Measurements from ENCODE around the gene CDK12.

DNA sequence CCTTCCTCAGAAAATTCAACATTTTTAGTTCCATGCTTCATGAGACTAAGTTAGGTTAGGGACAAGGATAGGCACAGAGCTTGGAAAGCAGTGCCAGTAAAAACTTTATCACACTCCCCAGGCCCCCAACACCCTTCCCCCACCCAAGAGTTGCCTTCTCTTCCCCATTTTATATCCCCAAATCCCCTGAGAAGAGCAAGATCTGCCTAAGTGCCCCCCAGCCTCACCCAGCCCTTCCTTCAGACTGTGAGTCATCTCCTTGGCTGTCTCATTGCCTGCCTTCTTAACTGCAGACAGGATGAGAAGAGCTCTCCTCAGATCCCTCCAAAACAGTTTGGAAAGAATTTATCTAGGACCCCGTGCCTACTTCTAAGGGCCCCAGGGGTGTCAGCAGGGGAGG is 90.6 kb downstream of the CDK12 start:
- TF ChIP-seq, protein P1, sequence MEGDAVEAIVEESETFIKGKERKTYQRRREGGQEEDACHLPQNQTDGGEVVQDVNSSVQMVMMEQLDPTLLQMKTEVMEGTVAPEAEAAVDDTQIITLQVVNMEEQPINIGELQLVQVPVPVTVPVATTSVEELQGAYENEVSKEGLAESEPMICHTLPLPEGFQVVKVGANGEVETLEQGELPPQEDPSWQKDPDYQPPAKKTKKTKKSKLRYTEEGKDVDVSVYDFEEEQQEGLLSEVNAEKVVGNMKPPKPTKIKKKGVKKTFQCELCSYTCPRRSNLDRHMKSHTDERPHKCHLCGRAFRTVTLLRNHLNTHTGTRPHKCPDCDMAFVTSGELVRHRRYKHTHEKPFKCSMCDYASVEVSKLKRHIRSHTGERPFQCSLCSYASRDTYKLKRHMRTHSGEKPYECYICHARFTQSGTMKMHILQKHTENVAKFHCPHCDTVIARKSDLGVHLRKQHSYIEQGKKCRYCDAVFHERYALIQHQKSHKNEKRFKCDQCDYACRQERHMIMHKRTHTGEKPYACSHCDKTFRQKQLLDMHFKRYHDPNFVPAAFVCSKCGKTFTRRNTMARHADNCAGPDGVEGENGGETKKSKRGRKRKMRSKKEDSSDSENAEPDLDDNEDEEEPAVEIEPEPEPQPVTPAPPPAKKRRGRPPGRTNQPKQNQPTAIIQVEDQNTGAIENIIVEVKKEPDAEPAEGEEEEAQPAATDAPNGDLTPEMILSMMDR (IDR thresholded peaks at IDR 0.05): no peak
- no peak for TF ChIP-seq POLR2A (IDR thresholded peaks at IDR 0.05; ENCODE audit: low read depth)
